PC-3 (cell line): Measurements from ENCODE around the gene KICS2. TPM values are rescaled to one million over a fixed set of nuclear protein-coding genes. Genes with fewer than 3 reads are reported as not detected.

Experiments
- ATAC-seq: fragments of 200-7000 bp; cut with Tn5 transposase; 2 replicates; pipeline ENCODE4 v1.9.1; 2020; ENCODE audit warnings: mild to moderate bottlenecking, moderate library complexity
- BruUV-seq: library from RNA; stranded (reverse); fragments of 400-500 nt; replicated peaks from 2 replicates; lab custom pipeline; 2021; lab: Mats Ljungman, UMichigan
- CTCF ChIA-PET: fragments of 300-600 bp; sonication (Branson Sonifier 250); formaldehyde crosslinking; loops from one replicate; lab custom pipeline; 2022; ENCODE audit warnings: antibody characterized with exemption; lab: Charles Lee
- POLR2A ChIA-PET: fragments of 300-600 bp; sonication (Branson Sonifier 250); formaldehyde crosslinking; loops from one replicate; lab custom pipeline; 2022; ENCODE audit warnings: antibody characterized with exemption; ENCODE audit not compliant: unreplicated experiment; lab: Charles Lee
- DNase-seq: peaks from one replicate; pipeline ENCODE4 v3.0.0-alpha.2; 2015
- H2AFZ ChIP-seq: fragments of 300-600 bp; sonication (generic); 2 replicates; pipeline ENCODE4 v1.6.0; 2016; ENCODE audit warnings: antibody characterized with exemption, low read length
- H3F3A ChIP-seq: fragments of 300-600 bp; sonication (generic); one replicate; pipeline ENCODE4 v1.6.0; 2017; ENCODE audit warnings: antibody characterized with exemption, low read length, control low read depth, mild to moderate bottlenecking; ENCODE audit not compliant: unreplicated experiment
- H3K27ac ChIP-seq: fragments of 300-600 bp; sonication (generic); 2 replicates; pipeline ENCODE4 v1.5.1; 2016; ENCODE audit warnings: mild to moderate bottlenecking, low read length
- H3K27me3 ChIP-seq: fragments of 300-600 bp; sonication (generic); 2 replicates; pipeline ENCODE4 v1.6.1; 2016; ENCODE audit warnings: low read length, mixed read lengths
- H3K36me3 ChIP-seq: fragments of 300-600 bp; sonication (generic); 2 replicates; pipeline ENCODE4 v1.6.1; 2016; ENCODE audit warnings: low read depth, mixed run types, low read length, mixed read lengths
- H3K4me1 ChIP-seq: fragments of 300-600 bp; sonication (generic); 2 replicates; pipeline ENCODE4 v1.5.1; 2016; ENCODE audit warnings: low read length; ENCODE audit not compliant: insufficient read depth
- H3K4me2 ChIP-seq: fragments of 300-600 bp; sonication (generic); 2 replicates; pipeline ENCODE4 v1.6.0; 2016; ENCODE audit warnings: low read length
- H3K4me3 ChIP-seq: fragments of 300-600 bp; sonication (generic); 2 replicates; pipeline ENCODE4 v1.5.1; 2016; ENCODE audit warnings: mild to moderate bottlenecking, low read length, mixed read lengths
- H3K79me2 ChIP-seq: fragments of 300-600 bp; sonication (generic); 2 replicates; pipeline ENCODE4 v1.6.1; 2017; ENCODE audit warnings: low read length, mixed read lengths
- H3K9ac ChIP-seq: fragments of 300-600 bp; sonication (generic); 2 replicates; pipeline ENCODE4 v1.6.0; 2016; ENCODE audit warnings: mild to moderate bottlenecking, low read length
- H3K9me2 ChIP-seq: fragments of 300-600 bp; sonication (generic); replicated peaks from 2 replicates; pipeline ENCODE4 v1.6.1; 2016; ENCODE audit warnings: mixed run types, low read length, mixed read lengths
- H3K9me3 ChIP-seq: fragments of 300-600 bp; sonication (generic); 2 replicates; pipeline ENCODE4 v1.6.1; 2016; ENCODE audit warnings: low read length, mixed read lengths
- H4K20me1 ChIP-seq: fragments of 300-600 bp; sonication (generic); 2 replicates; pipeline ENCODE4 v1.6.1; 2016; ENCODE audit warnings: low read length, mixed read lengths
- CTCF ChIP-seq: fragments of 300-600 bp; sonication (generic); conservative IDR thresholded peaks from 2 replicates; pipeline ENCODE4 v1.5.1; 2017; ENCODE audit warnings: antibody characterized with exemption, low read depth, mild to moderate bottlenecking, low read length
- EZH2 ChIP-seq: fragments of 300-600 bp; sonication (generic); IDR thresholded peaks from one replicate; pipeline ENCODE4 v1.6.1; 2017; ENCODE audit warnings: antibody characterized with exemption, mild to moderate bottlenecking, low read length; ENCODE audit not compliant: unreplicated experiment
- EZH2phosphoT487 ChIP-seq: fragments of 300-600 bp; sonication (generic); IDR thresholded peaks from 2 replicates; pipeline ENCODE4 v1.6.1; 2018; ENCODE audit warnings: mild to moderate bottlenecking, antibody characterized with exemption, low read length, borderline replicate concordance
- intact Hi-C: fragments of 100-400 bp; cut with micrococcal nuclease; formaldehyde crosslinking; loops from 2 replicates; pipeline ENCODE4 v1.9.0; 2023
- total RNA-seq: library from RNA; depleted of rRNA; stranded (reverse); fragments of >200 nt; gene quantifications from 2 replicates; pipeline ENCODE4 v1.2.3, GENCODE V29; 2014

The KICS2 gene
- total RNA-seq, 1 experiment from 2014 or later: 11.9 TPM

GRCh38 chr12:64192644-64193444 lies 29.3 kb downstream of the KICS2 start:
- no peaks in the 10 kb centered on the region for H3K9me2 ChIP-seq
- H3K4me2 ChIP-seq: no peak overlapping the region
- peaks cover 9% of the 10 kb centered on the region for H3K4me1 ChIP-seq
- no peaks in the 10 kb centered on the region for H3F3A ChIP-seq
- ATAC-seq: no peak
- H2AFZ ChIP-seq: no peak overlapping the region
- no peak overlapping the region for H3K27ac ChIP-seq
- H3K9me3 ChIP-seq: no peaks in the 10 kb centered on the region
- no peaks in the 10 kb centered on the region for H3K79me2 ChIP-seq
- no peak for DNase-seq
- POLR2A ChIA-PET: no interaction called here
- H4K20me1 ChIP-seq: no peaks in the 10 kb centered on the region
- intact Hi-C loops: no loop called here
- H3K27me3 ChIP-seq: no peaks in the 10 kb centered on the region
- H3K9ac ChIP-seq: no peak overlapping the region
- no peak overlapping the region for H3K4me3 ChIP-seq
- peaks cover 6% of the 10 kb centered on the region; the same call in 1 of the 2 replicates for H3K36me3 ChIP-seq
- BruUV-seq: no TSS peak
- CTCF ChIA-PET: no interaction called here
- TF ChIP-seq EZH2phosphoT487: no peak
- no peak for TF ChIP-seq CTCF
- no peak for TF ChIP-seq EZH2

- no peaks in the 10 kb centered on the region for H3K9me3 ChIP-seq
- no peak overlapping the region for H3K4me2 ChIP-seq
- H3K9ac ChIP-seq: no peak overlapping the region
- H3K27me3 ChIP-seq: no peaks in the 10 kb centered on the region
- no peaks in the 10 kb centered on the region for H3K79me2 ChIP-seq
- H3K4me1 ChIP-seq: peaks cover 24% of the 10 kb centered on the region
- BruUV-seq: no TSS peak
- ATAC-seq: no peak
- intact Hi-C loops: no loop called here
- no peaks in the 10 kb centered on the region for H4K20me1 ChIP-seq
- no peaks in the 10 kb centered on the region for H3K9me2 ChIP-seq
- no peak for TF ChIP-seq EZH2
- no peak for TF ChIP-seq CTCF
- TF ChIP-seq EZH2phosphoT487: no peak
- H3K27ac ChIP-seq: no peak overlapping the region
- H3K4me3 ChIP-seq: no peak overlapping the region
- H2AFZ ChIP-seq: no peak overlapping the region
- ChIA-PET POLR2A (interaction anchor here (0.7 kb wide), 1 partner anchor 201 kb away, joined by 4 read pairs; no protein-coding TSS in a partner anchor), CTCF (no interaction called here)
- no peaks in the 10 kb centered on the region for H3F3A ChIP-seq
- H3K36me3 ChIP-seq: peaks cover 6% of the 10 kb centered on the region; the same call in 1 of the 2 replicates
- DNase-seq: no peak
These were observed 32.0 kb downstream of the KICS2 start for GRCh38 chr12:64190140-64190539.

- no peaks in the 10 kb centered on the region for H4K20me1 ChIP-seq
- no TSS peak for BruUV-seq
These were observed 32.6 kb downstream of the KICS2 start for GRCh38 chr12:64189530-64189929.

More at GRCh38 chr12:64189530-64189929, 32.6 kb downstream of the KICS2 start:
- no peaks in the 10 kb centered on the region for H3F3A ChIP-seq
- no peaks in the 10 kb centered on the region for H3K79me2 ChIP-seq
- no peaks in the 10 kb centered on the region for H3K9me3 ChIP-seq
- TF ChIP-seq EZH2phosphoT487: no peak
- TF ChIP-seq EZH2: no peak
- no peak for TF ChIP-seq CTCF
- H3K27me3 ChIP-seq: no peaks in the 10 kb centered on the region
- intact Hi-C loops: no loop called here
- peaks cover 24% of the 10 kb centered on the region for H3K4me1 ChIP-seq
- ChIA-PET CTCF (no interaction called here), POLR2A (interaction anchor here (0.6 to 0.7 kb wide), 2 partner anchors 200 to 320 kb away, joined by 4 read pairs; no protein-coding TSS in a partner anchor)
- no peak overlapping the region for H3K9ac ChIP-seq
- no peak overlapping the region for H2AFZ ChIP-seq
- H3K27ac ChIP-seq: no peak overlapping the region
- H3K4me2 ChIP-seq: no peak overlapping the region
- DNase-seq (no peak), ATAC-seq (no peak)
- H3K36me3 ChIP-seq: peaks cover 6% of the 10 kb centered on the region; the same call in 1 of the 2 replicates
- no peaks in the 10 kb centered on the region for H3K9me2 ChIP-seq
- H3K4me3 ChIP-seq: no peak overlapping the region
